Dendritic cell treated with granulocyte-macrophage colony-stimulating factor and Interleukin-4, amounts not matched to agents 40 ng/mL and 50 ng/mL, for 4 days (primary cell): ENCODE data around the gene SHANK2.
"Not testable (repeated sequence)": the region's sequence is repeated elsewhere in the genome, so short reads cannot be mapped to it uniquely, and the experiment has no call there.

Experiments
- H3K27ac Mint-ChIP-seq: one replicate; pipeline ENCODE4 v1.8.0; 2022; ENCODE audit warnings: mild to moderate bottlenecking, mixed read lengths
- H3K27me3 Mint-ChIP-seq: one replicate; pipeline ENCODE4 v1.8.0; 2022; ENCODE audit warnings: mild to moderate bottlenecking, mixed read lengths
- H3K36me3 Mint-ChIP-seq: one replicate; pipeline ENCODE4 v1.8.0; 2022; ENCODE audit warnings: low read depth, mixed read lengths
- H3K4me1 Mint-ChIP-seq: one replicate; pipeline ENCODE4 v1.8.0; 2022; ENCODE audit warnings: low read depth, mixed read lengths
- H3K4me3 Mint-ChIP-seq: one replicate; pipeline ENCODE4 v1.8.0; 2022; ENCODE audit warnings: mild to moderate bottlenecking, moderate library complexity, mixed read lengths
- H3K9me3 Mint-ChIP-seq: one replicate; pipeline ENCODE4 v1.8.0; 2022; ENCODE audit warnings: mixed read lengths
- intact Hi-C: fragments of 100-400 bp; cut with micrococcal nuclease; formaldehyde crosslinking; loops from one replicate; pipeline ENCODE4 v1.15.0; 2022

Gene SHANK2

DNA sequence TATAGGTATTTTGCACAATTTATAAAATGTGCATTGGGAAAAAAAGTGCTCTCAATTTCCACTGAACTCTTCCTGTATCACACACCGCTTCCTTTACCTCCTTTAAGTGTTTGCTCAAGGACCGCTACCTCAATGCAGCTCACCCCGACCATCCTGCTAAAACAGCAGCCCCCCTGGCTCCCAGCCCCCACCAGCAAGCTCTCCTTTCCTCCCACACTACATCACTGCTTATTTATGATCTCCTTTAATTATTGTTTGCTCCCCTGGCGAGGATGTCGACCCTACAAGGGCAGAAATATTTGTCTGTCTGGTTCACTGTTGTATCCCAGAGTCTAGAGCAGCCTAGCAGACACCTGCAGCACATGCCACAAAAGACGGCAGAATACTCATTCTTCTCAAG is 10.0 kb downstream of the SHANK2 start:
- no peak overlapping the region for H3K27ac Mint-ChIP-seq
- H3K4me3 Mint-ChIP-seq, result no peak overlapping the region
- intact Hi-C loops, result no loop called here
- no peaks in the 10 kb centered on the region for H3K36me3 Mint-ChIP-seq
- no peaks in the 10 kb centered on the region for H3K4me1 Mint-ChIP-seq
- no peaks in the 10 kb centered on the region for H3K9me3 Mint-ChIP-seq
- H3K27me3 Mint-ChIP-seq, result peaks cover 13% of the 10 kb centered on the region

DNA sequence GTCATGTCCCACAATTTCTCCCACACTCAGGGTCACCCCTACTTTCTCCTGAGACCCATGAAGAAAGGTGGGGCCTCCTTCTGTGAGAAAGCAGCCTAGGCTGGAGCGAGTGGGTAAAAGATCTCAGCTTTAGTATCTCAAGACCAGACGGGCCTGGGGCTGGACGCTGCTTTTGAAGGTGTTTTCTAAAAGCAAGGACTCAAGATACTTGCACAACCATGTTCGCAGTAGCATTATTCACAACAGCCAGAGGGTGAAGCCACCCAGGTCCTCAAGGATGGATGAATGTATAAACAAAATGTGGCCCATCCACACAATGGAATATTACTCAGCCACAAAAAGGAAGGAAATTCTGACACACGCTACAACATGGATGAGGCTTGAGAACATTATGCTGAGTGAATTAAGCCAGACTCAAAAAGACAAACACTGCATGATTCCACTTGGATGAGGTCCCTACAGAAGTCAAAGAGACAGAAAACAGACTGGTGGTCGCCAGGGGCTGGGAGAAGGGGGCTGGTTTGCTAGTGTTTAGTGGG is 10.6 kb downstream of the SHANK2 start:
- Mint-ChIP-seq H3K36me3 (no peaks in the 10 kb centered on the region), H3K9me3 (no peaks in the 10 kb centered on the region), H3K27ac (no peak overlapping the region), H3K27me3 (peaks cover 13% of the 10 kb centered on the region), H3K4me1 (no peaks in the 10 kb centered on the region), H3K4me3 (no peak overlapping the region)
- intact Hi-C loops, result no loop called here

DNA sequence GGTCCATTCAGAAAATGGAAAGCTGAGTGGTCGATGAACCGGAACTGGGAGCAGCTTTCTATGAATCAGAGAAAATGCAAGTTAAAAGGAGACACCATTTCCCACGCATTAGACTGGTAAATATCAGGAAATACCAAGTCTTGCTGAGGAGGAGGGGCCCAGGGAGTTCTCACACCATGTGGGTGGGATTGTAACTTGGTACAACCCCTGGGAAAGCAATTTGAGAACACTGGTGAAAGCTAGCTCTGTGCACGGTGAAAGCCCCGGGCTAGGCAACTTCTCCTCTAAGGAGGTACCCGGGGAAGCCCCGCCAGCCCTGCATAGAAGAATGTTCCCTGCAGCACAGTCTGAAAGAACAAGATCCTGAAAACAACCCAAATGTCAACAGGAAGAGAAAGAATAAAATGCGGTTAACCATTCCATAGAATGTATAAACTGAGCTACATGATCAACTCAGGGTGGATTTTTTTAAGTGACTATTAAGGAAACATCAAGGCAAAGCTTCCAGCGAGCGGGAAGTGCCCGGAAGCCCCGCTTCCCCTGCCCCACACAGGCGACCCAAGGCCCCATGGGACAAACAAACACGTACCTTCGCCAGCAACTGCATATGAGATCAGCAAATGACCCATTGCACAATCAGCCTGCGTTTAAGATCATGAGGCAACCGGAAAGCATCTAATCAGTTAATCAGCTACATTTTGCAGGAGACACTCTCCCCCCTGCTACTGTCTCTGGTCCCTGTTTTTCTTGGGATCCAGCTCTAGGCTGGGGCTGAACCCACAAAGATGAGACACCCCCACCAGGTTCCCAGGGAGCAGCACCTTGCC is 11.3 kb downstream of the SHANK2 start:
- H3K36me3 Mint-ChIP-seq, result no peaks in the 10 kb centered on the region
- no peaks in the 10 kb centered on the region for H3K4me1 Mint-ChIP-seq
- peaks cover 13% of the 10 kb centered on the region for H3K27me3 Mint-ChIP-seq
- H3K9me3 Mint-ChIP-seq, result no peaks in the 10 kb centered on the region
- intact Hi-C loops, result no loop called here
- no peak overlapping the region for H3K4me3 Mint-ChIP-seq
- H3K27ac Mint-ChIP-seq, result no peak overlapping the region

DNA sequence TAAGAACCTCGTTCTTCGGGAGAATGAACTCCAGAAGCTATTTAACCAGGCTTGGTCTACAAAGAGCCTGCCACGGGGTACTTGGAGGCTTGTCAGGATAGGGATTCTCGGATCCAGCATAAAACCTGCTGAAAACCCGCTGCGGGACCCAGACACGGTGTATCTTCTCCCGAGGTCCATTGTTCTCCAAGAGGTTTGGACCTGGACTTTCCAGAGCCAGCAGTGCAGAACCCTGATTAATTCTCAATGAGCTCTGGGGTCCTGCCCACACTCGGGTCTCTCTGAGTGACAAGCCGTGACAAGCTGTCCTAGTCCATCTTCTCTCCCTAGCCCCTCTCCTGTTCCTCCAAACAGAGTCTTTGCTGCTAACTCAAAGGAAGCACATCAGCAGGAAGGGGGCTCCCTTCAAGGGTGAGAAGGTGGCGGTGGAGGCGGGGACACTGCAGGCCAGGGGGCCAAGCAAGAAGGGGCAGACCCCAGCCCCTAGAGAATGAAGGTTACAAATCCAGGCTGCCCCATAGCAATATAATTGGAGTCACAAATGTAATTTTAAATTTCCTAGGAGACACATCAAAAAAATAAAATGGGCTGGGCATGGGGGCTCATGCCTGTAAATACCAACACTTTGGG is 12.2 kb downstream of the SHANK2 start:
- no peak overlapping the region for H3K4me3 Mint-ChIP-seq
- no peaks in the 10 kb centered on the region for H3K4me1 Mint-ChIP-seq
- H3K27me3 Mint-ChIP-seq, result peaks cover 11% of the 10 kb centered on the region
- intact Hi-C loops, result no loop called here
- H3K27ac Mint-ChIP-seq, result no peak overlapping the region
- no peaks in the 10 kb centered on the region for H3K9me3 Mint-ChIP-seq
- no peaks in the 10 kb centered on the region for H3K36me3 Mint-ChIP-seq

DNA sequence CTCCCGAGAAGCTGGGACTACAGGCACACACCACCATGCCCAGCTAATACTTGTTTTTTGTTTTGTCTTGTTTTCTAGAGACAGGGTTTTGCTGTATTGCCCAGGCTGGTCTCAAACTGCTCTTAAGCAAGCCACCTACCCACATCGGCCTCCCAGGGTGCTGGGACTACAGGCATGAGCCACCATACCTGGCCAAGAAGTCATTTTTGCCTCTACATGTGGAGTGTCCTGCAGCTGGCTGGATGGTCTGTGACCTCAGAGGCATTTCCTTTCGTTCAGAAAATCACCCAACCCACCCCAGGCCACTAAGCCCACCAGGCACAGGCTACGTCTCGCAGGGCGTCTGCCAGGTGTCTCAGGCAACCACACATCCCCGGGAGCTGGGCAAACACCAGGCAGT is 12.8 kb downstream of the SHANK2 start:
- peaks cover 11% of the 10 kb centered on the region for H3K27me3 Mint-ChIP-seq
- no peak overlapping the region for H3K4me3 Mint-ChIP-seq
- intact Hi-C loops, result no loop called here
- no peak overlapping the region for H3K27ac Mint-ChIP-seq
- no peaks in the 10 kb centered on the region for H3K9me3 Mint-ChIP-seq
- H3K36me3 Mint-ChIP-seq, result no peaks in the 10 kb centered on the region
- no peaks in the 10 kb centered on the region for H3K4me1 Mint-ChIP-seq

DNA sequence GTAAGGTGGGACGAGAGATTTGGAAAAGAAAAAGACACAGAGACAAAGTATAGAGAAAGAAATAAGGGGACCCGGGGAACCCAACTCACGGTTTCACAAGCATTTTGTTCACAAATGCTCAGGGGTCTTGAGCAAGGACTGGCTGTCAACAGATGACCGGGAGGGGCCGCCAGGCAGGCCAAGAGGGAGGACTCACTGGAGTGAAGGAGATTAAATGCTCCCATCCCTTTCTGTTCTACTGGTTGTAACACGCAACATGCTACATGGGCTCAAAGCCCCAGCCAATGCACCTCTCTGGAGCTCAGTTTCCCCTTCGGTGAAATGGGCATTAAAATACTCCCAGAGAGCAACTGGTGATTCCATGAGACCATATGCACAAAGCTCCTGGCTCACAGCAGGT is 13.4 kb downstream of the SHANK2 start:
- Mint-ChIP-seq H3K27me3 (peaks cover 11% of the 10 kb centered on the region), H3K9me3 (no peaks in the 10 kb centered on the region), H3K36me3 (no peaks in the 10 kb centered on the region), H3K27ac (no peak overlapping the region), H3K4me1 (no peaks in the 10 kb centered on the region), H3K4me3 (no peak overlapping the region)
- intact Hi-C loops, result no loop called here

DNA sequence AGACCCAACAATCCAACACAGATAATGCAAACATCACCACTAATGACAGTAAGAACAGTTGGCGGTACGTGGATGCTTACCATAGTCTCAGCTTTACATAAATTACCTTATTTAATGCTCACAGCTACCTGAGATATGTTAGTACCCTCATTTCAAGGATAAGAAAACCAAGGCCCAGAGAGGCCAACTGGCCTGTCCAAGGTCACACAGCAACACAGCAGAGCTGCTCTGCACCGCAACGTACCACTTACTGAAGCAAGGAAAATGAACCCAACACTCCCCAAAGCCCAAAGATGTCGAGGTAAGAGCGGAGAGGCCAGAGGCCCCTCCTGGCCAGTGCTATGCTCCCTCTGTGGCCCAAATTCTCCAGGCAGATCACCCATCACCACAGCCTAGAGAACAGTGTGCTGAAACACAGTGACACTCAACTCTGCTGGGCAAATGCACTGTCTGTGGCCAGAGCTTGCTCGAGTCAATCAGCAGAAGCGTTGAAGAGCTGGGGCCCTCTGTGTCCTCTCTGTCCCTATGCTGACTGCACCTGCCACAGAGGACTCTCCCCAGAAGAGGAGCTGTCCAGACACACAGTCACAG is 14.0 kb downstream of the SHANK2 start:
- Mint-ChIP-seq H3K36me3 (no peaks in the 10 kb centered on the region), H3K4me3 (no peak overlapping the region), H3K27ac (no peak overlapping the region), H3K27me3 (peaks cover 11% of the 10 kb centered on the region), H3K9me3 (no peaks in the 10 kb centered on the region), H3K4me1 (no peaks in the 10 kb centered on the region)
- intact Hi-C loops, result no loop called here

DNA sequence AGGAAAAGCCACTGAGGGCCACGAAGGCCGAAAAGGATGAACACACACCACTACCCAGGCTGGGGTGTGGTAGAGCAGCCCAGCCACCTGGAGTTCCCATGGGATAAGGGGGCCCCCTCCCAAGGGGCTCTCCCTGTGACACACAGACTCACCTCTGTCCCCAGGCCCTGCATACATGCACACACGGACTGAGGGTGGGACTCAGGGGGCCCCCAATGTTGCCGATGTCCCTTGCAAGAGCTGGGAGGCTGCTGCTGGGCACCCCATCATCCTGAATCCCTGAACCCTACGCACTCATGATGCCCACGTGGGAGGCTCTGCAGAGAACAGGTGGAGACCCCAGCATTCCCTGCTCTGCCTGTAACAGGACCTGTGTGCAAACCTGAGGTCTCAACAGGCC is 14.5 kb downstream of the SHANK2 start:
- Mint-ChIP-seq H3K9me3 (no peaks in the 10 kb centered on the region), H3K27me3 (peaks cover 11% of the 10 kb centered on the region), H3K4me3 (no peak overlapping the region), H3K27ac (no peak overlapping the region), H3K4me1 (no peaks in the 10 kb centered on the region), H3K36me3 (no peaks in the 10 kb centered on the region)
- intact Hi-C loops, result no loop called here

DNA sequence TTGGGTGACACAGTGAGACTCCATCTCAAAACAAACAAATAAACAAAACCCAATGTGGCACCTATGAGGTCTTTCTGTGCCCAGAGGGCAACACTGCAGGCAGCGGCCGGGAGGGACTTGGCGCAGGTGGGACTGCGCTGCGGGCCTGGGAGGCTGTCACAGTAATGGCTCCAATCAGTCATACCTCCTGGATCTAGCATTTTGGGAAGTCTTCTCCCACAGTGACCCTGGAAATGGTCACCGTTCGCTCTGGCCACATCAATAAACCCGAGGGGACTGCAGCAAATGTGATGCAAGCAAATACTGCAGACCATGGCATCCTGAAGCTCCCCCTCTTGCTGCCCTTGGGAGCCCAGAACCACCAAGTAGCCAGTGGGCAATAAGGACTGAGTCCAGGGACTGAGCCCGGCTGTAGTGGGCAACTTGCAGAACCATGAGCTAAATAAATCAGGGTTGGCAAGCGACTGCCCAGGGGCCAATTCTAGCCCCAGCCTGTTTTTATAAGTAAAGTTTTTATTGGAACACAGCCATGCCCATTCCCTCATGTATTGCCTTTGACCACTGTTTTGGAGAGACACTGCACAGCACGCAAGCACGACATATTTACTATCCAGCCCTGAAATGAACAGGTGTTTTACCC is 15.4 kb downstream of the SHANK2 start:
- intact Hi-C loops, result no loop called here
- H3K4me3 Mint-ChIP-seq, result no peak overlapping the region
- H3K27me3 Mint-ChIP-seq, result peaks cover 11% of the 10 kb centered on the region
- H3K36me3 Mint-ChIP-seq, result no peaks in the 10 kb centered on the region
- no peaks in the 10 kb centered on the region for H3K9me3 Mint-ChIP-seq
- no peak overlapping the region for H3K27ac Mint-ChIP-seq
- no peaks in the 10 kb centered on the region for H3K4me1 Mint-ChIP-seq

DNA sequence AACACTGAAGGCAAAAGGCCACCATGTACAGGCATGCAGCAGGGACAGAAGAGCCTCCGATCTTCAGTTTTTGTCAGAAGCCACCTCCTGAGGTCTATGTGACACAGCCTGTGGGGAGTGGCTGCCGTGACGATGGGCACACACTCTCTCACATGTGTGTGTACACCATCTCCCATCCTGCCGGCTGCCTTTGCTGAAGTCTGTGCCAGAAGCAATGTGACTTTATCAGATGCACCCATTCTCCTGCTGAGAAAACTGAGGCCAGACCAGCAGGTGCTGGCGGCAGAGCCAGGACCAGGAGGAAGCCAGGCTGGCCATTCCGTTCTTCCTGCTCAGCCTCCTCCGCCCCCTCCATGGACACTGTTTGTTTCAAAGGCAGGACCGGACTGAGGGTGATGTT is 16.7 kb downstream of the SHANK2 start:
- Mint-ChIP-seq H3K27ac (no peak overlapping the region), H3K36me3 (no peaks in the 10 kb centered on the region), H3K27me3 (peaks cover 8% of the 10 kb centered on the region), H3K4me1 (no peaks in the 10 kb centered on the region), H3K4me3 (no peak overlapping the region), H3K9me3 (no peaks in the 10 kb centered on the region)
- intact Hi-C loops, result no loop called here

DNA sequence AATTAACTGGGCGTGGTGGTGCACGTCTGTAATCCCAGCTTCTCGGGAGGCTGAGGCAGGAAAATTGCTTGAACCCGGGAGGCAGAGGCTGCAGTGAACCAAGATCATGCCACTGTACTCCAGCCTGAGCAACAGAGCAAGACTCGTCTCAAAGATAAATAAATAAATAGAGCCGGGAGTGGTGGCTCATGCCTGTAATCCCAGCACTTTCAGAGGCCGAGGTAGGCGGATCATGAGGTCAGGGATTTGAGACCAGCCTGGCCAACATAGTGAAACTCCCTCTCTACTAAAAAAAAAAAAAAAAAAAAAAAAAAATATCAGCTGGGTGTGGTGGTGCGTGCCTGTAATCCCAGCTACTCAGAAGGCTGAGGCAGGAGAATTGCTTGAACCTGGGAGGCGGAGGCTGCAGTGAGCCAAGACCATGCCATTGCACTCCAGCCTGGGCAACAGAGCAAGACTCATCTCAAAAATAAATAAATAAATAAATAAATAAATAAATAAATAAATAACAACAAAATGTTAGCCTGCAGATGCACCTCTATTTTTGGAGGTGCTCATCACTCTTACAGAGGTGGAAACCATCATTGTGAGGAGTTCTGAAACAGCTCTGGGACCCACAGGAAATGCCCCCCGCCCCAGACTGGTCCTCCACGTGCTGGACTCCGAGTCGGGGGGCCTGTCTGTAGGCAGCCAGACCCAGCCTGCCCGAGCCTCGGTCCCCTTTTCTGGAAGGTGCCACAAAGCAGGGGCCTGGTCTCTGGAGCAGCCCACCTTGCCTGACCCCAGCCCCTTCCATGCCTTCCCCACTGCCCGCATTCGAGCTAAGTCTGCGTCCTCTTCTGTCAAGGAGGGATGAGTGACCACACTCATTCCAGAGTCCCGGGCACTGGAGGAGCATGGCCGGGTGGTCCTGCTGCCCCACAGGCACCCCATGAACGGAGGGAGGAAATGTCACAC is 18.2 kb downstream of the SHANK2 start:
- intact Hi-C loops, H3K27ac Mint-ChIP-seq, H3K27me3 Mint-ChIP-seq: not testable (repeated sequence)

DNA sequence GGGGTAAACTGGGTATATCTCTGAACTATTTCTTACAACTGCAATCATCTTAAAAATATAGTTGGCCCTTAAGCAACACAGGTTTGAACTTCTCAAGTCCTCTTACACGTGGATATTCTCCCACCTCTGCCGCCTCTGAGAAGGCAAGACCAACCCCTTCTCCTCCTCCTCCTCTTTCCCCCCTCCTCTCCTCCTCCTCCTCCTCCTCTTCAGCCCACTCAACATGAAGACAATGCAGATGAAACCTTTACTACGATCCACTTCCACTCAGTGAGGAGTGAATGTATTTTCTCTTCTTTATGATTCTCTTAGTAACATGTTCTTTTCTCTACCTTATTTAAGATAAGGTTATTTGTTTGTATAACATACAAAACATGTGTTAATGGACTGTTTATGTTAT is 20.0 kb downstream of the SHANK2 start:
- intact Hi-C loops, result no loop called here
- Mint-ChIP-seq H3K27ac (no peak overlapping the region), H3K9me3 (peaks cover 8% of the 10 kb centered on the region), H3K36me3 (no peaks in the 10 kb centered on the region), H3K4me3 (no peak overlapping the region), H3K4me1 (no peaks in the 10 kb centered on the region), H3K27me3 (peaks cover 3% of the 10 kb centered on the region)

More for the DNA sequence above, 18.2 kb downstream of the SHANK2 start:
- H3K4me1 Mint-ChIP-seq, H3K4me3 Mint-ChIP-seq, H3K9me3 Mint-ChIP-seq, H3K36me3 Mint-ChIP-seq: not testable (repeated sequence)

DNA sequence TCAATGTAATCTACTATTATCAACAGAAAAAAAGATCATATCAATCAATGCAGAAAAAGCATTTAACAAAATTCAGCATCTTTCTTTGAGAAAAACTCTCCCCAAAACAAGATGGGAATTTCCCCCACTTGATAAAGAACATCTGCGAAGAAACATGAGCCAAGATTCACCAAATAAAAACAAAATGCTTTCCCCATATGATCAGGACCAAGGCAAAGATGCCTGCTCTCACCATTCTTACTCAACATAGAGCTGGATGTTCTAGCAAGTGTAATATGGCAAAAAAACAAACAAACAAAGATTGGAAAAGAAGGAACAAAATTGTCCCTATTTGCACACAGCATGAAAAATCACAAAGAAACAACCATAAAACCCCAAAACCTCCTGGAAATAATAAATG is 23.4 kb downstream of the SHANK2 start:
- H3K4me1 Mint-ChIP-seq, result no peaks in the 10 kb centered on the region
- peaks cover 28% of the 10 kb centered on the region for H3K9me3 Mint-ChIP-seq
- intact Hi-C loops, result no loop called here
- H3K27me3 Mint-ChIP-seq, result no peaks in the 10 kb centered on the region
- H3K4me3 Mint-ChIP-seq, result no peak overlapping the region
- no peak overlapping the region for H3K27ac Mint-ChIP-seq
- H3K36me3 Mint-ChIP-seq, result no peaks in the 10 kb centered on the region
